H9 (cell line): Measurements from ENCODE around the gene SPRR2E. TPM values are rescaled to one million over a fixed set of nuclear protein-coding genes. Genes with fewer than 3 reads are reported as not detected.

Experiments
- DNase-seq: peaks from one replicate; pipeline ENCODE4 v3.0.0-alpha.2; 2017
- H2AFZ ChIP-seq: one replicate; pipeline ENCODE4 v1.6.1; 2013; ENCODE audit warnings: mild to moderate bottlenecking, low read length, control low read depth, moderate library complexity
- H2AK5ac ChIP-seq: 2 replicates; pipeline ENCODE4 v1.6.1; 2013; ENCODE audit warnings: low read length, control low read depth, mixed read lengths; ENCODE audit not compliant: insufficient read length
- H2BK120ac ChIP-seq: one replicate; pipeline ENCODE4 v1.6.1; 2013; ENCODE audit warnings: low read depth, mild to moderate bottlenecking, low read length, control low read depth, inconsistent platforms; ENCODE audit not compliant: poor library complexity, severe bottlenecking
- H2BK12ac ChIP-seq: 2 replicates; pipeline ENCODE4 v1.6.1; 2013; ENCODE audit warnings: low read length, control low read depth, mixed read lengths, low read depth; ENCODE audit not compliant: insufficient read length
- H2BK15ac ChIP-seq: 2 replicates; pipeline ENCODE4 v1.6.1; 2013; ENCODE audit warnings: low read depth, low read length, control low read depth
- H2BK20ac ChIP-seq: one replicate; pipeline ENCODE4 v1.6.1; 2013; ENCODE audit warnings: low read depth, mild to moderate bottlenecking, low read length, control low read depth, inconsistent platforms; ENCODE audit not compliant: poor library complexity, severe bottlenecking
- H2BK5ac ChIP-seq: 2 replicates; pipeline ENCODE4 v1.6.1; 2013; ENCODE audit warnings: low read length, control low read depth, mixed read lengths; ENCODE audit not compliant: insufficient read length
- H3K14ac ChIP-seq: 2 replicates; pipeline ENCODE4 v1.6.1; 2013; ENCODE audit warnings: low read length, control low read depth; ENCODE audit not compliant: insufficient read depth
- H3K18ac ChIP-seq: 2 replicates; pipeline ENCODE4 v1.6.1; 2013; ENCODE audit warnings: low read depth, mild to moderate bottlenecking, mixed read lengths, low read length, control low read depth; ENCODE audit not compliant: insufficient read length
- H3K23ac ChIP-seq: 2 replicates; pipeline ENCODE4 v1.6.1; 2013; ENCODE audit warnings: low read length, control low read depth, mixed read lengths, low read depth; ENCODE audit not compliant: insufficient read length
- H3K23me2 ChIP-seq: 2 replicates; pipeline ENCODE4 v1.6.1; 2013; ENCODE audit warnings: low read depth, mild to moderate bottlenecking, mixed read lengths, low read length, control low read depth; ENCODE audit not compliant: insufficient read length, poor library complexity, severe bottlenecking
- H3K27ac ChIP-seq: 2 replicates; pipeline ENCODE4 v1.5.1; 2013; ENCODE audit warnings: low read length, control low read depth, mixed read lengths, low read depth; ENCODE audit not compliant: insufficient read length
- H3K27me3 ChIP-seq: 2 replicates; pipeline ENCODE4 v1.6.1; 2013; ENCODE audit warnings: low read length, control low read depth, inconsistent platforms; ENCODE audit not compliant: insufficient read depth
- H3K4ac ChIP-seq: 2 replicates; pipeline ENCODE4 v1.6.1; 2013; ENCODE audit warnings: low read depth, mild to moderate bottlenecking, control low read depth, inconsistent platforms, low read length, moderate library complexity
- H3K4me1 ChIP-seq: 2 replicates; pipeline ENCODE4 v1.6.1; 2013; ENCODE audit warnings: low read length, control low read depth, inconsistent platforms; ENCODE audit not compliant: insufficient read depth
- H3K4me2 ChIP-seq: 2 replicates; pipeline ENCODE4 v1.6.1; 2013; ENCODE audit warnings: low read length, control low read depth, mixed read lengths; ENCODE audit not compliant: insufficient read length, insufficient read depth
- H3K56ac ChIP-seq: 2 replicates; pipeline ENCODE4 v1.6.1; 2013; ENCODE audit warnings: low read depth, mild to moderate bottlenecking, mixed read lengths, low read length, control low read depth; ENCODE audit not compliant: insufficient read length
- H3K79me1 ChIP-seq: 2 replicates; pipeline ENCODE4 v1.6.1; 2013; ENCODE audit warnings: low read depth, mild to moderate bottlenecking, moderate library complexity, low read length, control low read depth, inconsistent platforms; ENCODE audit not compliant: insufficient read depth, poor library complexity, severe bottlenecking
- H3K79me2 ChIP-seq: 2 replicates; pipeline ENCODE4 v1.6.1; 2013; ENCODE audit warnings: low read length, control low read depth, inconsistent platforms; ENCODE audit not compliant: insufficient read depth
- H3K9ac ChIP-seq: 2 replicates; pipeline ENCODE4 v1.6.1; 2013; ENCODE audit warnings: low read length, control low read depth, mixed read lengths; ENCODE audit not compliant: insufficient read length; ENCODE audit errors: extremely low read depth
- H3K9me3 ChIP-seq: one replicate; pipeline ENCODE4 v1.6.1; 2013; ENCODE audit warnings: low read depth, low read length, inconsistent platforms; ENCODE audit not compliant: control insufficient read depth
- H3T11ph ChIP-seq: one replicate; pipeline ENCODE4 v1.6.1; 2013; ENCODE audit warnings: mild to moderate bottlenecking, low read length, control low read depth, inconsistent platforms
- H4K20me1 ChIP-seq: one replicate; pipeline ENCODE4 v1.6.1; 2013; ENCODE audit not compliant: control insufficient read depth, insufficient read length, insufficient read depth
- H4K5ac ChIP-seq: 2 replicates; pipeline ENCODE4 v1.6.1; 2013; ENCODE audit warnings: low read depth, mild to moderate bottlenecking, mixed read lengths, low read length, control low read depth; ENCODE audit not compliant: insufficient read length
- H4K8ac ChIP-seq: replicated peaks from 2 replicates; pipeline ENCODE4 v1.6.1; 2013; ENCODE audit warnings: low read length, control low read depth, mixed read lengths, low read depth; ENCODE audit not compliant: insufficient read length
- H4K91ac ChIP-seq: 2 replicates; pipeline ENCODE4 v1.6.1; 2013; ENCODE audit warnings: low read depth, mild to moderate bottlenecking, moderate library complexity, mixed read lengths, low read length, control low read depth; ENCODE audit not compliant: insufficient read length
- H3K27ac Mint-ChIP-seq, 3 experiments: 2 replicates in 2 of 3; 3 replicates in 1 of 3; pipeline ENCODE4 v1.8.0; 2020 to 2021; ENCODE audit warnings: mixed read lengths in 3 of 3, mild to moderate bottlenecking in 1 of 3, moderate library complexity in 1 of 3
- H3K27me3 Mint-ChIP-seq: 2 replicates; pipeline ENCODE4 v1.8.0; 2021; ENCODE audit warnings: low read depth, mild to moderate bottlenecking, moderate library complexity, mixed read lengths
- H3K36me3 Mint-ChIP-seq, 3 experiments: 2 replicates in 2 of 3; 3 replicates in 1 of 3; pipeline ENCODE4 v1.8.0; 2020 to 2021; ENCODE audit warnings: low read depth in 3 of 3, mixed read lengths in 3 of 3; ENCODE audit not compliant: insufficient read depth in 1 of 3
- H3K4me1 Mint-ChIP-seq, 2 experiments: 2 replicates each; pipeline ENCODE4 v1.8.0; 2020; ENCODE audit warnings: mixed read lengths in 2 of 2
- H3K4me3 Mint-ChIP-seq, 2 experiments: 2 replicates in 1 of 2; 3 replicates in 1 of 2; pipeline ENCODE4 v1.8.0; 2020 to 2021; ENCODE audit warnings: mild to moderate bottlenecking in 2 of 2, mixed read lengths in 2 of 2, moderate library complexity in 1 of 2
- H3K9me3 Mint-ChIP-seq, 2 experiments: 2 replicates in 1 of 2; 3 replicates in 1 of 2; pipeline ENCODE4 v1.8.0; 2020; ENCODE audit warnings: mild to moderate bottlenecking in 2 of 2, mixed read lengths in 2 of 2, moderate library complexity in 1 of 2
- CTCF ChIP-seq: fragments of 200-600 bp; sonication (generic); conservative IDR thresholded peaks from 3 replicates; pipeline ENCODE4 v1.8.0; 2021; ENCODE audit warnings: antibody characterized with exemption, mild to moderate bottlenecking
- WGBS: extraction: QIAGEN DNeasy Blood & Tissue Kit; methylation state at CpG from one replicate; pipeline ENCODE4 v1.1.7; 2013; ENCODE audit warnings: missing lambda C conversion rate, low lambda C conversion rate, mixed read lengths; ENCODE audit not compliant: insufficient read length; ENCODE audit errors: extremely low coverage; 5-methylcytosine and 5-hydroxymethylcytosine counted together
- total RNA-seq: library from RNA; stranded (reverse); gene quantifications from 2 replicates; pipeline ENCODE4 v1.2.1, GENCODE V29; 2021

Gene SPRR2E
- total RNA-seq, 1 experiment from 2014 or later, result not detected

GRCh38 chr1:153087652-153088051 is 6.7 kb downstream of the SPRR2E start:
- Histone ChIP-seq H2BK5ac (no peak overlapping the region), H3K14ac (no peak overlapping the region), H3K9ac (no peak overlapping the region), H2BK15ac (no peak overlapping the region), H2AFZ (no peak overlapping the region), H3K4ac (no peak overlapping the region), H3K23me2 (no peaks in the 10 kb centered on the region), H3K9me3 (no peaks in the 10 kb centered on the region), H3K27ac (no peak overlapping the region), H2BK12ac (no peak overlapping the region), H3K56ac (no peak overlapping the region), H3K4me2 (no peak overlapping the region), H4K8ac (no peak overlapping the region), H4K91ac (no peak overlapping the region), H3K23ac (no peak overlapping the region), H3K18ac (no peak overlapping the region), H3K79me1 (no peaks in the 10 kb centered on the region), H2BK20ac (no peak overlapping the region), H4K20me1 (no peaks in the 10 kb centered on the region), H3K27me3 (no peaks in the 10 kb centered on the region), H2AK5ac (no peak overlapping the region), H3T11ph (no peak overlapping the region), H3K4me1 (no peaks in the 10 kb centered on the region), H3K79me2 (no peaks in the 10 kb centered on the region), H2BK120ac (no peak overlapping the region), H4K5ac (no peak overlapping the region)
- WGBS, result no CpG with 5 or more reads among the region's 1 CpG
- no peak for DNase-seq
- Mint-ChIP-seq H3K4me3 (no peak overlapping the region), H3K9me3 (peaks cover 3 to 7% of the 10 kb centered on the region in 2 experiments; a peak in 4 of 5 replicates), H3K27ac (no peak overlapping the region), H3K36me3 (no peaks in the 10 kb centered on the region), H3K27me3 (no peaks in the 10 kb centered on the region; the same call in 1 of the 2 replicates), H3K4me1 (peaks cover 3 to 7% of the 10 kb centered on the region in 2 experiments)
- TF ChIP-seq CTCF, result no peak
